Endodermal cell (in vitro differentiated cells): ENCODE results near the gene RPEL1. TPM values are rescaled to one million over a fixed set of nuclear protein-coding genes. Genes with fewer than 3 reads are reported as not detected.

Experiments
- DNase-seq: peaks from one replicate; pipeline ENCODE4 v3.0.0-alpha.2; 2017
- H3K27ac ChIP-seq: 2 replicates; pipeline ENCODE4 v1.5.1; 2013; ENCODE audit warnings: mild to moderate bottlenecking, low read depth, low read length, moderate library complexity
- H3K27me3 ChIP-seq: 2 replicates; pipeline ENCODE4 v1.6.1; 2013; ENCODE audit warnings: mild to moderate bottlenecking, low read length, moderate library complexity; ENCODE audit not compliant: insufficient read depth, control insufficient read depth, poor library complexity, severe bottlenecking
- H3K36me3 ChIP-seq: 2 replicates; pipeline ENCODE4 v1.7.0; 2013; ENCODE audit warnings: mild to moderate bottlenecking, low read length, moderate library complexity; ENCODE audit not compliant: control insufficient read depth, insufficient read depth
- H3K4me1 ChIP-seq: one replicate; pipeline ENCODE4 v1.7.0; 2013; ENCODE audit warnings: low read length; ENCODE audit not compliant: control insufficient read depth, insufficient read depth
- H3K4me3 ChIP-seq: 2 replicates; pipeline ENCODE4 v1.5.1; 2013; ENCODE audit warnings: mild to moderate bottlenecking, low read length, moderate library complexity
- H3K9ac ChIP-seq: 2 replicates; pipeline ENCODE4 v1.6.1; 2013; ENCODE audit warnings: mild to moderate bottlenecking, low read length, moderate library complexity; ENCODE audit not compliant: poor library complexity, severe bottlenecking; ENCODE audit errors: extremely low read depth
- H3K9me3 ChIP-seq: 2 replicates; pipeline ENCODE4 v1.6.1; 2013; ENCODE audit warnings: mild to moderate bottlenecking, low read length, moderate library complexity; ENCODE audit not compliant: control insufficient read depth
- H3K27ac Mint-ChIP-seq: 2 replicates; pipeline ENCODE4 v1.8.0; 2020; ENCODE audit warnings: mixed read lengths
- H3K27me3 Mint-ChIP-seq: 2 replicates; pipeline ENCODE4 v1.8.0; 2021; ENCODE audit warnings: mild to moderate bottlenecking, mixed read lengths; ENCODE audit not compliant: insufficient read depth
- H3K36me3 Mint-ChIP-seq: 2 replicates; pipeline ENCODE4 v1.8.0; 2020; ENCODE audit warnings: low read depth, mixed read lengths
- H3K4me1 Mint-ChIP-seq: 2 replicates; pipeline ENCODE4 v1.8.0; 2020; ENCODE audit warnings: mixed read lengths
- H3K4me3 Mint-ChIP-seq: 2 replicates; pipeline ENCODE4 v1.8.0; 2020; ENCODE audit warnings: mild to moderate bottlenecking, moderate library complexity, mixed read lengths
- H3K9me3 Mint-ChIP-seq: 2 replicates; pipeline ENCODE4 v1.8.0; 2020; ENCODE audit warnings: mild to moderate bottlenecking, mixed read lengths
- WGBS, 2 experiments: methylation state at CpG; one replicate each; pipeline versions ENCODE4 v1.1.5 to v1.1.7; 2013; ENCODE audit warnings: missing lambda C conversion rate in 2 of 2, mixed read lengths in 1 of 2; ENCODE audit not compliant: insufficient coverage in 1 of 2, insufficient read length in 1 of 2; 5-methylcytosine and 5-hydroxymethylcytosine counted together
- total RNA-seq, 2 donors: library from RNA; stranded (reverse); fragmentation: NEBNext Ultra II Directional in 1 of 2; extraction: Animal tissue kit (Norgen Biotek cat#: 25700) in 1 of 2; gene quantifications; 2 replicates in 1 of 2; 3 replicates in 1 of 2; pipeline ENCODE4 v1.2.1, GENCODE V29; 2021
- TF ChIP-seq, protein P1 (sequence below): fragments of 200-600 bp; sonication (generic); conservative IDR thresholded peaks from 2 replicates; pipeline ENCODE4 v1.5.0; 2021; ENCODE audit warnings: antibody characterized with exemption, mild to moderate bottlenecking

RPEL1 gene
- total RNA-seq, 2 donors from 2014 or later, result not detected

DNA sequence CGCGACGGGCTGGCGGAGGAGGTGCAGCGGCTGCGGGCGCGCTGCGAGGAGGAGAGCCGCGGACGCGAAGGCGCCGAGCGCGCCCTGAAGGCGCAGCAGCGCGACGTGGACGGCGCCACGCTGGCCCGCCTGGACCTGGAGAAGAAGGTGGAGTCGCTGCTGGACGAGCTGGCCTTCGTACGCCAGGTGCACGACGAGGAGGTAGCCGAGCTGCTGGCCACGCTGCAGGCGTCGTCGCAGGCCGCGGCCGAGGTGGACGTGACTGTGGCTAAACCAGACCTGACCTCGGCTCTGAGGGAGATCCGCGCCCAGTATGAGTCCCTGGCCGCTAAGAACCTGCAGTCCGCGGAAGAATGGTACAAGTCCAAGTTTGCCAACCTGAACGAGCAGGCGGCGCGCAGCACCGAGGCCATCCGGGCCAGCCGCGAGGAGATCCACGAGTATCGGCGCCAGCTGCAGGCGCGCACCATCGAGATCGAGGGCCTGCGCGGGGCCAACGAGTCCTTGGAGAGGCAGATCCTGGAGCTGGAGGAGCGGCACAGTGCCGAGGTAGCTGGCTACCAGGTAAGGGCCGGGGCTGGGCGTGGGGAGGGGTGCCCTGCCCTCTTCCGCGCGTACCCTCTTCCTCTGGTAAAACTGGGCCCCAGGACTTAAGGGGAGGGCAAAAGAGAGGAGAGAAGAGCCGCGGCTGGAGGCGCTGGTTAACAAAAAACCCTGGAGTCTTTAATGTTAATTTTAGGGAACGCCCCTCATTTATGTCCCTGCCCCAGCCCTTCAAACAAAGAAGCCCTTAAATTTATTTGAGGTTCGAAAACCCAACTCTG lies 32.2 kb downstream of the RPEL1 start:
- peaks cover 73% of the 10 kb centered on the region for H3K27me3 Mint-ChIP-seq
- Histone ChIP-seq H3K9me3 (no peaks in the 10 kb centered on the region), H3K4me1 (no peaks in the 10 kb centered on the region), H3K36me3 (no peaks in the 10 kb centered on the region), H3K27me3 (peaks cover 69% of the 10 kb centered on the region), H3K27ac (no peak overlapping the region), H3K9ac (no peak overlapping the region), H3K4me3 (peak overlapping the region; percentile 72)
- H3K9me3 Mint-ChIP-seq, result peaks cover 2% of the 10 kb centered on the region
- no peaks in the 10 kb centered on the region for H3K36me3 Mint-ChIP-seq
- no peak overlapping the region for H3K27ac Mint-ChIP-seq
- 7 to 11% methylated on average over 48 to 76 of the region's 76 CpGs for WGBS, 2 experiments
- H3K4me3 Mint-ChIP-seq, result peak overlapping the region; percentile 59
- TF ChIP-seq, protein P1, sequence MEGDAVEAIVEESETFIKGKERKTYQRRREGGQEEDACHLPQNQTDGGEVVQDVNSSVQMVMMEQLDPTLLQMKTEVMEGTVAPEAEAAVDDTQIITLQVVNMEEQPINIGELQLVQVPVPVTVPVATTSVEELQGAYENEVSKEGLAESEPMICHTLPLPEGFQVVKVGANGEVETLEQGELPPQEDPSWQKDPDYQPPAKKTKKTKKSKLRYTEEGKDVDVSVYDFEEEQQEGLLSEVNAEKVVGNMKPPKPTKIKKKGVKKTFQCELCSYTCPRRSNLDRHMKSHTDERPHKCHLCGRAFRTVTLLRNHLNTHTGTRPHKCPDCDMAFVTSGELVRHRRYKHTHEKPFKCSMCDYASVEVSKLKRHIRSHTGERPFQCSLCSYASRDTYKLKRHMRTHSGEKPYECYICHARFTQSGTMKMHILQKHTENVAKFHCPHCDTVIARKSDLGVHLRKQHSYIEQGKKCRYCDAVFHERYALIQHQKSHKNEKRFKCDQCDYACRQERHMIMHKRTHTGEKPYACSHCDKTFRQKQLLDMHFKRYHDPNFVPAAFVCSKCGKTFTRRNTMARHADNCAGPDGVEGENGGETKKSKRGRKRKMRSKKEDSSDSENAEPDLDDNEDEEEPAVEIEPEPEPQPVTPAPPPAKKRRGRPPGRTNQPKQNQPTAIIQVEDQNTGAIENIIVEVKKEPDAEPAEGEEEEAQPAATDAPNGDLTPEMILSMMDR, result no peak
- peaks cover 9% of the 10 kb centered on the region for H3K4me1 Mint-ChIP-seq
- no peak for DNase-seq

DNA sequence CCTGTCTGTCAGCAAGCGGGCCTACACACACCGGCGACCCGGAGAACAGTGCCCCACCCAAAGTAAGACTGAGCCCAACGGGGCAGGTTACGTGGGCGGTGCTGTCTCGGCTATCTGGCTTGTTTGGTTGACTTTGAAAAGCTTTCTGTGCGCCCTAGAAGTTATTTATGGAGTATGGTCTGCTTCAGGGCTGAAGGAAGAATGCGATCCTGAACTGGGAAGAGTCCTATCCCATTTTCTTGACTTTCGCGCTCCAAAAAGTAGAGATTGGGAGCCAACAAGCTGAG lies 32.8 kb downstream of the RPEL1 start:
- Mint-ChIP-seq H3K27ac (no peak overlapping the region), H3K27me3 (peaks cover 71% of the 10 kb centered on the region), H3K4me3 (peak overlapping the region; percentile 32), H3K9me3 (peaks cover 2% of the 10 kb centered on the region), H3K36me3 (no peaks in the 10 kb centered on the region), H3K4me1 (peaks cover 9% of the 10 kb centered on the region)
- TF ChIP-seq, protein P1, result no peak
- 23 to 36% methylated on average over 6 to 12 of the region's 12 CpGs for WGBS, 2 experiments
- Histone ChIP-seq H3K27me3 (peaks cover 65% of the 10 kb centered on the region), H3K27ac (no peak overlapping the region), H3K4me3 (peak overlapping the region; percentile 72), H3K36me3 (no peaks in the 10 kb centered on the region), H3K9me3 (no peaks in the 10 kb centered on the region), H3K4me1 (no peaks in the 10 kb centered on the region), H3K9ac (no peak overlapping the region)
- no peak for DNase-seq

DNA sequence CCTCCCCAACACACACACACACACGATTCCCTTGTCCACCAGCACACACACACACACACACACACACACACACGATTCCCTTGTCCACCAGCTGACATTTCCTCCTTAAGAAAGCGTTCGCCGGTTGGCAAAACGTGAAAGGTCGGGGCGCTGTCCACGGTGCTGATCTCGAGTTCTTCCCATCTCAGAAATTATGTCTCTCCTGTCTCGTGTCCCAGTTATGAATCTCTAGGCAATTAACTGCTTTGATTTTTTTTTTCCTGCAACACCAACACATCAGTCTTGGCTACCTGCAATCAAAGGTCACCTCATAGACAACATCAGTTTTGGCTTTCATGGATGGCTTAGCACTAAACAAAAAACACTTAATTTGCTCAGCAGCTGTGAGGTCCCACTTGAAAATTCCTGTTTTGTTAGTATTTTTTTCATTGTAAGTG lies 33.2 kb downstream of the RPEL1 start:
- peaks cover 65% of the 10 kb centered on the region for H3K27me3 ChIP-seq
- peak; percentile 88 for DNase-seq
- no peak overlapping the region for H3K27ac Mint-ChIP-seq
- H3K27ac ChIP-seq, result no peak overlapping the region
- peaks cover 2% of the 10 kb centered on the region for H3K9me3 Mint-ChIP-seq
- no peaks in the 10 kb centered on the region for H3K36me3 Mint-ChIP-seq
- H3K4me3 Mint-ChIP-seq, result peak overlapping the region; percentile 32
- H3K9me3 ChIP-seq, result no peaks in the 10 kb centered on the region
- TF ChIP-seq, protein P1, result no peak
- peaks cover 9% of the 10 kb centered on the region for H3K4me1 Mint-ChIP-seq
- peaks cover 68% of the 10 kb centered on the region for H3K27me3 Mint-ChIP-seq
- no peaks in the 10 kb centered on the region for H3K36me3 ChIP-seq
- H3K9ac ChIP-seq, result no peak overlapping the region
- 5 to 10% methylated on average over 9 to 11 of the region's 11 CpGs for WGBS, 2 experiments
- H3K4me3 ChIP-seq, result peak overlapping the region; percentile 72
- no peaks in the 10 kb centered on the region for H3K4me1 ChIP-seq
